ENCODE measurements around the gene RASSF8. TPM values are rescaled to one million over a fixed set of nuclear protein-coding genes. Genes with fewer than 3 reads are reported as not detected.

The RASSF8 gene
- total and polyA plus RNA-seq, 2 donors (not counting 3 experiments of a cell fraction or from before 2014, with no cell fraction given) = 11.1 to 59.3 TPM

- no TSS peak for BruUV-seq (replicated peaks)
- TF ChIP-seq MYC (IDR thresholded peaks at IDR 0.05; ENCODE audit: low read depth, low read length) = no peak
- TF ChIP-seq CTCF (IDR thresholded peaks at IDR 0.05; ENCODE audit: extremely low read depth in 1 of 2, insufficient read depth in 1 of 2, low read depth in 1 of 2, low read length in 2 of 2) = peak; percentile 52 to 55
- TF ChIP-seq POLR2A (IDR thresholded peaks at IDR 0.05; ENCODE audit: low read depth, low read length) = no peak
- no peak overlapping the region for H3K4me3 ChIP-seq (replicated peaks in 1 of 3; ENCODE audit: insufficient read depth in 1 of 3, low read depth in 1 of 3, low read length in 3 of 3)
- intact Hi-C loops (cut with micrococcal nuclease) (loop anchor here (1.0 to 5.0 kb wide), 7 partner anchors 70 to 593 kb away; no protein-coding TSS in a partner anchor), dilution Hi-C loops (cut with MboI; ENCODE audit: extremely low pct_ligation_motif_present, low sequenced_read_pairs) (no loop called here)
- no peaks in the 10 kb centered on the region for H3K27me3 ChIP-seq (ENCODE audit: control insufficient read depth in 2 of 2, insufficient read depth in 2 of 2, low read length in 2 of 2)
- no peaks in the 10 kb centered on the region for H3K9me3 ChIP-seq (replicated peaks; ENCODE audit: control insufficient read depth, insufficient read depth, low read length)
- peak; percentile 78 for DNase-seq (ENCODE audit: low read depth, low spot score)
- H3K9ac ChIP-seq (replicated peaks; ENCODE audit: extremely low read depth, insufficient read depth, low read length) = no peak overlapping the region
- POLR2A ChIA-PET = no interaction called here
- no peaks in the 10 kb centered on the region for H3K36me3 ChIP-seq (ENCODE audit: control insufficient read depth in 2 of 2, extremely low read depth in 1 of 2, insufficient read depth in 2 of 2, low read length in 2 of 2)
- H3K4me1 ChIP-seq (ENCODE audit: control insufficient read depth, extremely low read depth, insufficient read depth, low read length) = peaks cover 2% of the 10 kb centered on the region
- no peak overlapping the region for H2AFZ ChIP-seq (ENCODE audit: low read depth, low read length)
- H3K27ac ChIP-seq (ENCODE audit: insufficient read depth, low read depth, low read length) = no peak overlapping the region
- H3K4me2 ChIP-seq (ENCODE audit: insufficient read depth, low read length) = no peak overlapping the region
- H4K20me1 ChIP-seq (replicated peaks; ENCODE audit: control insufficient read depth, extremely low read depth, insufficient read depth, low read length) = no peaks in the 10 kb centered on the region
- CTCF ChIA-PET = interaction anchor here (0.8 to 4.2 kb wide), 5 partner anchors 8 to 593 kb away, joined by 4 to 47 read pairs (median 6); partner anchors contain the start of gene RASSF8
- peaks cover 65% of the 10 kb centered on the region for H3K79me2 ChIP-seq (ENCODE audit: control insufficient read depth, insufficient read depth, low read length)
- FAIRE-seq = no peak
- H3K9me1 ChIP-seq (replicated peaks; ENCODE audit: control insufficient read depth, extremely low read depth, insufficient read depth, low read length) = no peaks in the 10 kb centered on the region
Observed at GRCh38 chr12:26028953-26029735, 70.7 kb downstream of the RASSF8 start.

- intact Hi-C loops (cut with micrococcal nuclease) = loop anchor here (1.0 to 5.0 kb wide), 7 partner anchors 70 to 593 kb away; no protein-coding TSS in a partner anchor
- Histone ChIP-seq H3K79me2 (ENCODE audit: control insufficient read depth, insufficient read depth, low read length) (peaks cover 66% of the 10 kb centered on the region), H3K4me3 (replicated peaks in 1 of 3; ENCODE audit: insufficient read depth in 1 of 3, low read depth in 1 of 3, low read length in 3 of 3) (no peak overlapping the region), H4K20me1 (replicated peaks; ENCODE audit: control insufficient read depth, extremely low read depth, insufficient read depth, low read length) (no peaks in the 10 kb centered on the region), H3K9me3 (replicated peaks; ENCODE audit: control insufficient read depth, insufficient read depth, low read length) (no peaks in the 10 kb centered on the region), H3K9ac (replicated peaks; ENCODE audit: extremely low read depth, insufficient read depth, low read length) (no peak overlapping the region), H3K9me1 (replicated peaks; ENCODE audit: control insufficient read depth, extremely low read depth, insufficient read depth, low read length) (no peaks in the 10 kb centered on the region), H3K27me3 (ENCODE audit: control insufficient read depth in 2 of 2, insufficient read depth in 2 of 2, low read length in 2 of 2) (no peaks in the 10 kb centered on the region), H3K4me1 (ENCODE audit: control insufficient read depth, extremely low read depth, insufficient read depth, low read length) (peaks cover 2% of the 10 kb centered on the region), H2AFZ (ENCODE audit: low read depth, low read length) (no peak overlapping the region), H3K36me3 (ENCODE audit: control insufficient read depth in 2 of 2, extremely low read depth in 1 of 2, insufficient read depth in 2 of 2, low read length in 2 of 2) (no peaks in the 10 kb centered on the region), H3K27ac (ENCODE audit: insufficient read depth, low read depth, low read length) (no peak overlapping the region), H3K4me2 (ENCODE audit: insufficient read depth, low read length) (no peak overlapping the region)
- POLR2A ChIA-PET = no interaction called here
- dilution Hi-C loops (cut with MboI; ENCODE audit: extremely low pct_ligation_motif_present, low sequenced_read_pairs) = no loop called here
- TF ChIP-seq MYC (IDR thresholded peaks at IDR 0.05; ENCODE audit: low read depth, low read length) (no peak), CTCF (IDR thresholded peaks at IDR 0.05; ENCODE audit: extremely low read depth in 1 of 2, insufficient read depth in 1 of 2, low read depth in 1 of 2, low read length in 2 of 2) (no peak), JUN (IDR thresholded peaks at IDR 0.05; ENCODE audit: borderline replicate concordance, insufficient read depth, insufficient read length, low read depth) (no peak)
- BruUV-seq (replicated peaks) = no TSS peak
- DNase-seq (ENCODE audit: low read depth, low spot score) (no peak), FAIRE-seq (no peak)
- CTCF ChIA-PET = interaction anchor here (1.3 to 4.2 kb wide), 3 partner anchors 67 to 594 kb away, joined by 4 to 47 read pairs (median 6); no protein-coding TSS in a partner anchor
Observed at GRCh38 chr12:26029736-26030022, 71.2 kb downstream of the RASSF8 start.

Measured in endothelial cell of umbilical vein (primary cell).